ENCODE data around the gene KIAA1217. TPM values are rescaled to one million over a fixed set of nuclear protein-coding genes. Genes with fewer than 3 reads are reported as not detected.
"Not testable (repeated sequence)": the region's sequence is repeated elsewhere in the genome, so short reads cannot be mapped to it uniquely, and the experiment has no call there.

KIAA1217 gene
- total RNA-seq, 1 experiment from 2014 or later = 48.3 TPM

DNA sequence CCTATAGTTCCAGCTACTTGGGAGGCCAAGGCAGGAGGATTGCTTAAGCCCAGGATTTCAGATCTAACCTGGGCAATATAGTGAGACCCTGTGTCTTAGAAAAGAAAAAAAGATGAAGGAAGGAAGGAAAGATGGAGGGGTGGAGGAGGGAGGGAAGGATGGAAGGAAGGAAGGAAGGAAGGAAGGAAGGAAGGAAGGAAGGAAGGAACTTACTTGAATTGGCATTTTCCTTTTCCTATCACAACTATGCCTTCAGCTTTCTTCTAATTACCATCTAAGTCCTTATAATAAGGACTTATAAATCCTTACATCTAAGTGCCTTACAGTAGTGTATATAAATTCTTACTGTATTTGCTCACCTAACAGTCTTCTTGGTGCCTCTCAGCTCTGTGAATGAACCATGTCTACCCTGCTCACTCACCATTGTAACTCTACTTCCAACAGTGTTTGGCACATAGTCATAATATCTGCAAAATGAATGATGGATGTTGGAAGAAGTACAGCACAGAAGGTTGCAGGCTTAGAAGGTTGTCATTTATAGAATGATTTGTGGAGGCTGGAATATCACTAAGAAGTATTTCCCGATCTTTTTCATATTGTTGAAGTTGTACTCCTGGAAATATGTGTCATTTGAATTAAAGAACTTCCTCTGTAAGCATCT, 125.5 kb downstream of the KIAA1217 start:
- Mint-ChIP-seq H3K27me3 (ENCODE audit: insufficient read depth, unreplicated experiment) (no peaks in the 10 kb centered on the region), H3K9me3 (ENCODE audit: unreplicated experiment) (no peaks in the 10 kb centered on the region), H3K4me1 (ENCODE audit: insufficient read depth, unreplicated experiment) (peaks cover 29% of the 10 kb centered on the region), H3K4me3 (ENCODE audit: unreplicated experiment) (no peak overlapping the region), H3K36me3 (ENCODE audit: insufficient read depth, unreplicated experiment) (peaks cover 18% of the 10 kb centered on the region), H3K27ac (ENCODE audit: low read depth, unreplicated experiment) (peak overlapping the region; percentile 37)
- no peak for DNase-seq (ENCODE audit: unreplicated experiment)
- intact Hi-C loops (cut with micrococcal nuclease) = no loop called here
- no TSS peak for BruUV-seq (replicated peaks)
- POLR2A ChIA-PET = interaction anchor here (0.6 to 1.4 kb wide), 4 partner anchors 9 to 124 kb away, joined by 3 to 5 read pairs (median 4); no protein-coding TSS in a partner anchor
- CTCF ChIA-PET = no interaction called here
- TF ChIP-seq, protein P1, sequence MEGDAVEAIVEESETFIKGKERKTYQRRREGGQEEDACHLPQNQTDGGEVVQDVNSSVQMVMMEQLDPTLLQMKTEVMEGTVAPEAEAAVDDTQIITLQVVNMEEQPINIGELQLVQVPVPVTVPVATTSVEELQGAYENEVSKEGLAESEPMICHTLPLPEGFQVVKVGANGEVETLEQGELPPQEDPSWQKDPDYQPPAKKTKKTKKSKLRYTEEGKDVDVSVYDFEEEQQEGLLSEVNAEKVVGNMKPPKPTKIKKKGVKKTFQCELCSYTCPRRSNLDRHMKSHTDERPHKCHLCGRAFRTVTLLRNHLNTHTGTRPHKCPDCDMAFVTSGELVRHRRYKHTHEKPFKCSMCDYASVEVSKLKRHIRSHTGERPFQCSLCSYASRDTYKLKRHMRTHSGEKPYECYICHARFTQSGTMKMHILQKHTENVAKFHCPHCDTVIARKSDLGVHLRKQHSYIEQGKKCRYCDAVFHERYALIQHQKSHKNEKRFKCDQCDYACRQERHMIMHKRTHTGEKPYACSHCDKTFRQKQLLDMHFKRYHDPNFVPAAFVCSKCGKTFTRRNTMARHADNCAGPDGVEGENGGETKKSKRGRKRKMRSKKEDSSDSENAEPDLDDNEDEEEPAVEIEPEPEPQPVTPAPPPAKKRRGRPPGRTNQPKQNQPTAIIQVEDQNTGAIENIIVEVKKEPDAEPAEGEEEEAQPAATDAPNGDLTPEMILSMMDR (IDR thresholded peaks at IDR 0.05; ENCODE audit: unreplicated experiment) = no peak

DNA sequence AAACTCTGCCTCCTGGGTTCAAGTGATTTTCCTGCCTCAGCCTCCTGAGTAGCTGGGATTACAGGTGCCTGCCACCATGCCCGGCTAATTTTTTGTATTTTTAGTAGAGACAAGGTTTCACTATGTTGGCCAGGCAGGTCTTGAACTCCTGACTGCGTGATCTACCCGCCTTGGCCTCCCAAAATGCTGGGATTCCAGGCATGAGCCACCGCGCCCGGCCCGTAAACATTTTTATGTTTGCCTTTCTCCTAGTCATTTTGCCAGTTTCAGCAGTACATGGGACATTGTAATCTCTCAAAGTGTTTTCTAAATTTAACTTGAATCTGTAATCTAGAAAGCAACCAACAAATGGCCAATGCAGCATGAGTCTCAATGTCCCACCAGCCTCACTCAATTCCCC, 128.8 kb downstream of the KIAA1217 start:
- H3K27me3 Mint-ChIP-seq (ENCODE audit: insufficient read depth, unreplicated experiment); H3K27ac Mint-ChIP-seq (ENCODE audit: low read depth, unreplicated experiment); CTCF ChIA-PET; DNase-seq (ENCODE audit: unreplicated experiment); H3K4me3 Mint-ChIP-seq (ENCODE audit: unreplicated experiment); BruUV-seq (replicated peaks); intact Hi-C loops (cut with micrococcal nuclease); H3K9me3 Mint-ChIP-seq (ENCODE audit: unreplicated experiment): not testable (repeated sequence)
- Mint-ChIP-seq H3K4me1 (ENCODE audit: insufficient read depth, unreplicated experiment) (peaks cover 23% of the 10 kb centered on the region), H3K36me3 (ENCODE audit: insufficient read depth, unreplicated experiment) (peaks cover 11% of the 10 kb centered on the region)
- POLR2A ChIA-PET = interaction anchor here (1.1 kb wide), 1 partner anchor 82 kb away, joined by 3 read pairs; no protein-coding TSS in a partner anchor

DNA sequence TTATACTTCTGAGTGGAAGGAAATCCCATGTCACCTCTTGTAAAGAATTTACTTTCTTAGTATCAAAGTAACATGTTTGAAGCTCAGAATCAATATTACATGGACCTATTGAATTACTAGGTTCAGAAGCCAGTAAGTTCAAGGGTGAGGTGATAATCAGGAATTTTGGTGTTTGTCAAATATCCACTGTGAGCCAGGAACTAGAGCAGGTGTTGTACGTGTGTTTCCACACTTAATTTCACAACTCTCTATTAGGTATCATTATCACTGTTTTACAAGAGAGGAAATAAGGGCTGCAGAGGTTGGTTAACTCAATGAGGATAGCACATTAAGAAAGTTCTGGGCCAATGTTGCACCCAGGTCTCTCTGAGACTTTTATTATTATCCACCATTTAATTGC, 130.4 kb downstream of the KIAA1217 start:
- intact Hi-C loops (cut with micrococcal nuclease) = no loop called here
- no TSS peak for BruUV-seq (replicated peaks)
- POLR2A ChIA-PET = no interaction called here
- Mint-ChIP-seq H3K9me3 (ENCODE audit: unreplicated experiment) (no peaks in the 10 kb centered on the region), H3K4me3 (ENCODE audit: unreplicated experiment) (no peak overlapping the region), H3K27me3 (ENCODE audit: insufficient read depth, unreplicated experiment) (no peaks in the 10 kb centered on the region), H3K36me3 (ENCODE audit: insufficient read depth, unreplicated experiment) (peaks cover 6% of the 10 kb centered on the region), H3K4me1 (ENCODE audit: insufficient read depth, unreplicated experiment) (peaks cover 25% of the 10 kb centered on the region), H3K27ac (ENCODE audit: low read depth, unreplicated experiment) (no peak overlapping the region)
- CTCF ChIA-PET = interaction anchor here (0.6 kb wide), 1 partner anchor 56 kb away, joined by 3 read pairs; no protein-coding TSS in a partner anchor
- DNase-seq (ENCODE audit: unreplicated experiment) = no peak
- TF ChIP-seq, protein P1 (IDR thresholded peaks at IDR 0.05; ENCODE audit: unreplicated experiment) = no peak

DNA sequence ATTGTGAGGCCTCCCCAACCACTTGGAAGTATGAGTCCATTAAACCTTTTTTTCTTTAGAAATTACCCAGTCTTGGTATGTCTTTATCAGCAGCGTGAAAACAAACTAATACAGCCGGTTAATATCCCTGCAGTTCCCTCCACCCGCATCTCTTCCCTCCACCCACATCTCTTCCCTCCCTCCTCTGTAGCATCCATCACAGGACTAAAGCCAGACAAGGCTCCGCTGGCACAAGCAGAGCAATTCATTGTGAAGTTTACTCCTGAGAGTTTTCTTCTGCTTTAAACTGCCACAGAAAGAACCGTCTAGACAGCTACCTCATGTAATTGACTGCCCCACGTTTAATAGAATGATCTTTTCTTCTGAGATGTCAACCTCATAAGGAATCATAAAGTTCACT, 131.5 kb downstream of the KIAA1217 start:
- intact Hi-C loops (cut with micrococcal nuclease) = no loop called here
- peaks cover 33% of the 10 kb centered on the region for H3K4me1 Mint-ChIP-seq (ENCODE audit: insufficient read depth, unreplicated experiment)
- CTCF ChIA-PET = no interaction called here
- BruUV-seq (replicated peaks) = no TSS peak
- POLR2A ChIA-PET = no interaction called here
- H3K36me3 Mint-ChIP-seq (ENCODE audit: insufficient read depth, unreplicated experiment) = peaks cover 5% of the 10 kb centered on the region
- H3K4me3 Mint-ChIP-seq (ENCODE audit: unreplicated experiment) = no peak overlapping the region
- TF ChIP-seq, protein P1 (IDR thresholded peaks at IDR 0.05; ENCODE audit: unreplicated experiment) = no peak
- no peaks in the 10 kb centered on the region for H3K27me3 Mint-ChIP-seq (ENCODE audit: insufficient read depth, unreplicated experiment)
- H3K27ac Mint-ChIP-seq (ENCODE audit: low read depth, unreplicated experiment) = no peak overlapping the region
- H3K9me3 Mint-ChIP-seq (ENCODE audit: unreplicated experiment) = no peaks in the 10 kb centered on the region
- no peak for DNase-seq (ENCODE audit: unreplicated experiment)
